ENCODE measurements around the gene LMO7.
"Not testable (repeated sequence)": the region's sequence is repeated elsewhere in the genome, so short reads cannot be mapped to it uniquely, and the experiment has no call there.

The LMO7 gene

GRCh38 chr13:75743072-75743471, 106.9 kb downstream of the LMO7 start:
- not testable (repeated sequence) for DNase-seq (ENCODE audit: low read depth, low spot score)

- DNase-seq (ENCODE audit: low read depth, low spot score): no peak
Measured at GRCh38 chr13:75744127-75744526, 108.0 kb downstream of the LMO7 start.

- DNase-seq (ENCODE audit: low read depth, low spot score): no peak
Measured at GRCh38 chr13:75745387-75745786, 109.3 kb downstream of the LMO7 start.

- no peak for DNase-seq (ENCODE audit: low read depth, low spot score)
Measured at GRCh38 chr13:75748874-75749273, 112.7 kb downstream of the LMO7 start.

GRCh38 chr13:75749407-75749806, 113.3 kb downstream of the LMO7 start:
- DNase-seq (ENCODE audit: low read depth, low spot score): no peak

- DNase-seq (ENCODE audit: low read depth, low spot score): no peak
Measured at GRCh38 chr13:75751350-75751749, 115.2 kb downstream of the LMO7 start.

GRCh38 chr13:75752826-75753225, 116.7 kb downstream of the LMO7 start:
- DNase-seq (ENCODE audit: low read depth, low spot score): no peak

- DNase-seq (ENCODE audit: low read depth, low spot score): peak; percentile 6
Measured at GRCh38 chr13:75754936-75755335, 118.8 kb downstream of the LMO7 start.

GRCh38 chr13:75757336-75757735, 121.2 kb downstream of the LMO7 start:
- no peak for DNase-seq (ENCODE audit: low read depth, low spot score)

GRCh38 chr13:75759531-75759930, 123.4 kb downstream of the LMO7 start:
- DNase-seq (ENCODE audit: low read depth, low spot score): no peak

- no peak for DNase-seq (ENCODE audit: low read depth, low spot score)
Measured at GRCh38 chr13:75760131-75761021, 124.2 kb downstream of the LMO7 start.

GRCh38 chr13:75761369-75761768, 125.2 kb downstream of the LMO7 start:
- DNase-seq (ENCODE audit: low read depth, low spot score): no peak

GRCh38 chr13:75762076-75762937, 126.2 kb downstream of the LMO7 start:
- DNase-seq (ENCODE audit: low read depth, low spot score): no peak

GRCh38 chr13:75762955-75763354, 126.8 kb downstream of the LMO7 start:
- no peak for DNase-seq (ENCODE audit: low read depth, low spot score)

- no peak for DNase-seq (ENCODE audit: low read depth, low spot score)
Measured at GRCh38 chr13:75763512-75763911, 127.4 kb downstream of the LMO7 start.

- DNase-seq (ENCODE audit: low read depth, low spot score): no peak
Measured at GRCh38 chr13:75764251-75764925, 128.3 kb downstream of the LMO7 start.

GRCh38 chr13:75764926-75765310, 128.8 kb downstream of the LMO7 start:
- DNase-seq (ENCODE audit: low read depth, low spot score): no peak

- DNase-seq (ENCODE audit: low read depth, low spot score): no peak
Measured at GRCh38 chr13:75766636-75767035, 130.5 kb downstream of the LMO7 start.

- no peak for DNase-seq (ENCODE audit: low read depth, low spot score)
Measured at GRCh38 chr13:75769141-75769905, 133.2 kb downstream of the LMO7 start.

- DNase-seq (ENCODE audit: low read depth, low spot score): no peak
Measured at GRCh38 chr13:75770164-75770563, 134.0 kb downstream of the LMO7 start.

GRCh38 chr13:75770592-75771011, 134.5 kb downstream of the LMO7 start:
- no peak for DNase-seq (ENCODE audit: low read depth, low spot score)
